K562 (cell line): ENCODE measurements around the gene CTIF. TPM values are rescaled to one million over a fixed set of nuclear protein-coding genes. Genes with fewer than 3 reads are reported as not detected.

Experiments
- ATAC-seq: fragments of 200-7000 bp; cut with Tn5 transposase; 3 replicates; pipeline ENCODE4 v1.9.1; 2020; ENCODE audit warnings: moderate library complexity
- BruUV-seq: library from RNA; stranded (reverse); fragments of 400-500 nt; replicated peaks from 2 replicates; lab custom pipeline; 2021; lab: Mats Ljungman, UMichigan
- CTCF ChIA-PET: fragments of 300-600 bp; formaldehyde crosslinking; extraction: SDS; loops from one replicate; lab custom pipeline; 2021; ENCODE audit warnings: low intra/inter-chr PET ratio; lab: Yijun Ruan, JAX
- POLR2A ChIA-PET: fragments of 300-600, 350-650 bp; sonication (Branson Sonifier 250); formaldehyde crosslinking; extraction: SDS; loops from one replicate; lab custom pipeline; 2021; ENCODE audit warnings: antibody characterized with exemption, inconsistent platforms; lab: Yijun Ruan, JAX
- DNase-seq, 4 experiments: peaks; one replicate each; pipeline versions ENCODE4 v3.0.0 to v3.0.0-alpha.2; 2011 to 2018; ENCODE audit warnings: low spot score in 3 of 4, mixed read lengths in 3 of 4; ENCODE audit errors: extremely low read depth in 1 of 4
- FAIRE-seq: peaks from 2 replicates; lab custom pipeline; 2011; peaks lifted over from hg19 to GRCh38; lab: Jason Lieb, UNC
- H2AFZ ChIP-seq: 2 replicates; pipeline ENCODE4 v1.6.0; 2011; ENCODE audit warnings: low read depth, low read length, control low read depth, inconsistent platforms
- H3K27ac ChIP-seq: fragments of 200-600 bp; 3 replicates; pipeline ENCODE4 v1.8.0; 2011; ENCODE audit warnings: low read depth, mild to moderate bottlenecking, control low read depth, inconsistent platforms, low read length, moderate library complexity, mixed read lengths; ENCODE audit errors: extremely low read depth
- H3K27me3 ChIP-seq, 2 experiments: fragments of 300-600 bp in 1 of 2; 2 replicates in 1 of 2; 3 replicates in 1 of 2; pipeline versions ENCODE4 v1.6.0 to v1.8.0; 2011; ENCODE audit warnings: inconsistent platforms in 2 of 2, low read length in 2 of 2, mild to moderate bottlenecking in 1 of 2, mixed read lengths in 1 of 2, moderate library complexity in 1 of 2; ENCODE audit not compliant: control insufficient read depth in 2 of 2, insufficient read depth in 2 of 2
- H3K36me3 ChIP-seq: fragments of 300-600 bp; 3 replicates; pipeline ENCODE4 v1.8.0; 2011; ENCODE audit warnings: mild to moderate bottlenecking, low read length, inconsistent platforms; ENCODE audit not compliant: control insufficient read depth, insufficient read depth
- H3K4me1 ChIP-seq, 2 experiments: fragments of 200-600 bp in 1 of 2; replicated peaks in 1 of 2; 2 replicates in 1 of 2; 3 replicates in 1 of 2; pipeline versions ENCODE4 v1.5.1 to v1.8.0; 2011; ENCODE audit warnings: inconsistent platforms in 2 of 2, low read length in 2 of 2, mild to moderate bottlenecking in 1 of 2, mixed read lengths in 1 of 2, moderate library complexity in 1 of 2; ENCODE audit not compliant: control insufficient read depth in 2 of 2, insufficient read depth in 2 of 2
- H3K4me2 ChIP-seq: 2 replicates; pipeline ENCODE4 v1.6.1; 2011; ENCODE audit warnings: low read length, control low read depth, inconsistent platforms, mixed read lengths; ENCODE audit not compliant: insufficient read depth
- H3K4me3 ChIP-seq: fragments of 200-600 bp; sonication (generic), shearing (Covaris generic); 2 replicates; pipeline ENCODE4 v1.5.1; 2016; ENCODE audit warnings: control low read depth, inconsistent platforms
- H3K79me2 ChIP-seq: fragments of 200-600 bp; 3 replicates; pipeline ENCODE4 v1.8.0; 2011; ENCODE audit warnings: low read length, inconsistent platforms; ENCODE audit not compliant: control insufficient read depth, insufficient read depth
- H3K9ac ChIP-seq, 2 experiments: 2 replicates each; pipeline versions ENCODE4 v1.6.0 to v1.6.1; 2011; ENCODE audit warnings: low read depth in 2 of 2, low read length in 2 of 2, control low read depth in 1 of 2, inconsistent platforms in 1 of 2, mild to moderate bottlenecking in 1 of 2, mixed read lengths in 1 of 2; ENCODE audit not compliant: insufficient read depth in 1 of 2
- H3K9me1 ChIP-seq: one replicate; pipeline ENCODE4 v1.6.0; 2011; ENCODE audit warnings: inconsistent platforms, mild to moderate bottlenecking, low read length, moderate library complexity; ENCODE audit not compliant: control insufficient read depth, insufficient read depth
- H3K9me3 ChIP-seq: replicated peaks from 2 replicates; pipeline ENCODE4 v1.5.1; 2011; ENCODE audit warnings: low read depth, low read length, inconsistent platforms; ENCODE audit not compliant: control insufficient read depth, insufficient read depth
- H4K20me1 ChIP-seq: replicated peaks from 2 replicates; pipeline ENCODE4 v1.6.1; 2011; ENCODE audit warnings: low read length, inconsistent platforms, mixed read lengths; ENCODE audit not compliant: control insufficient read depth, insufficient read depth
- CHD7 ChIP-seq: fragments of 200-600 bp; sonication (generic); IDR thresholded peaks from one replicate; pipeline ENCODE4 v1.6.1; 2012; ENCODE audit warnings: mild to moderate bottlenecking, low read depth, low read length, inconsistent platforms
- HDGF ChIP-seq: fragments of 450-650 bp; IDR thresholded peaks from 2 replicates; pipeline ENCODE4 v1.6.1; 2016
- MYBL2 ChIP-seq, 2 experiments: fragments of 450-650 bp in 1 of 2; sonication (generic) in 1 of 2; formaldehyde crosslinking in 1 of 2; IDR thresholded peaks; 2 replicates each; pipeline versions ENCODE4 v1.6.1 to v1.8.1; 2017 to 2022; ENCODE audit warnings: borderline replicate concordance in 1 of 2, inconsistent platforms in 1 of 2, low read depth in 1 of 2, mild to moderate bottlenecking in 1 of 2, missing genetic modification reagents in 1 of 2, moderate library complexity in 1 of 2
- NKRF ChIP-seq: fragments of 450-650 bp; IDR thresholded peaks from 2 replicates; pipeline ENCODE4 v1.6.1; 2016; ENCODE audit warnings: borderline replicate concordance
- RFX7 ChIP-seq: fragments of 250-450 bp; sonication (Bioruptor Pico); IDR thresholded peaks from 2 replicates; pipeline ENCODE4 v1.5.1; 2021; ENCODE audit warnings: mild to moderate bottlenecking
- THRA ChIP-seq: fragments of 450-650 bp; IDR thresholded peaks from 2 replicates; pipeline ENCODE4 v1.6.1; 2017; ENCODE audit warnings: mild to moderate bottlenecking, moderate library complexity
- WGBS: fragments of 100-300 bp; shearing (Covaris generic); methylation state at CpG from one replicate; pipeline ENCODE4 v1.1.6; 2016; ENCODE audit warnings: low coverage, mixed read lengths; ENCODE audit not compliant: insufficient coverage; ENCODE audit errors: missing lambda C conversion rate; 5-methylcytosine and 5-hydroxymethylcytosine counted together
- in situ Hi-C: fragments of 300-500 bp; cut with MboI; formaldehyde crosslinking; loops from 4 replicates; pipeline ENCODE4 v1.15.0; 2018; ENCODE audit warnings: inconsistent platforms, mixed read lengths
- intact Hi-C: fragments of 100-400 bp; cut with micrococcal nuclease; formaldehyde crosslinking; loops from 2 replicates; pipeline ENCODE4 v1.14.2; 2022
- polyA plus RNA-seq, 8 experiments: library from polyadenylated mRNA; depleted of rRNA in 4 of 8; stranded (reverse) in 5 of 8; unstranded in 3 of 8; fragments of >200 nt; fragmentation: Nextera tagmentation in 2 of 8; fragmentation: Illumina TruSeq in 1 of 8; extraction: Ambion mirVana in 2 of 8; extraction: Trizol in 1 of 8; gene quantifications; 2 replicates each; pipeline versions ENCODE4 v1.2.1 to v1.2.3, GENCODE V29; 2011 to 2014; ENCODE audit warnings: inconsistent platforms in 1 of 8, missing spikeins in 1 of 8
- total RNA-seq, 7 experiments: library from RNA; depleted of rRNA in 6 of 7; stranded (reverse); fragments of >200 nt in 6 of 7; fragmentation: Illumina TruSeq in 2 of 7; extraction: Trizol in 2 of 7; gene quantifications; 2 replicates each; pipeline versions ENCODE4 v1.2.1 to v1.2.3, GENCODE V29; 2011 to 2021; ENCODE audit warnings: low replicate concordance in 1 of 7

Gene CTIF
- total and polyA plus RNA-seq, 9 of the 15 experiments (the other 6 are each of a cell fraction or from before 2014, with no cell fraction given), result 0.17 to 11.5 (median 2.2) TPM

- H4K20me1 ChIP-seq, result no peaks in the 10 kb centered on the region
- no peaks in the 10 kb centered on the region for H3K27me3 ChIP-seq
- BruUV-seq, result no TSS peak
- ChIA-PET CTCF (no interaction called here), POLR2A (no interaction called here)
- no peaks in the 10 kb centered on the region for H3K9me3 ChIP-seq
- H3K9ac ChIP-seq, result no peak overlapping the region
- peaks cover 0 to 10% of the 10 kb centered on the region in 2 experiments; a peak in 3 of 5 replicates for H3K4me1 ChIP-seq
- no peak overlapping the region for H3K4me2 ChIP-seq
- H3K79me2 ChIP-seq, result no peaks in the 10 kb centered on the region
- no peaks in the 10 kb centered on the region for H3K9me1 ChIP-seq
- intact Hi-C loops, result no loop called here
- WGBS, result 34% methylated on average over 5 of the region's 5 CpGs
- H2AFZ ChIP-seq, result no peak overlapping the region
- H3K27ac ChIP-seq, result no peak overlapping the region
- no peak for ATAC-seq
- H3K4me3 ChIP-seq, result no peak overlapping the region
- in situ Hi-C loops, result no loop called here
- no peaks in the 10 kb centered on the region for H3K36me3 ChIP-seq
- no peak for FAIRE-seq
- DNase-seq, result no peak
- TF ChIP-seq HDGF (no peak), NKRF (no peak), RFX7 (CRISPR knock-in tag) (no peak), CHD7 (no peak), THRA (no peak), MYBL2 (IDR thresholded peaks at IDR 0.05; ENCODE audit: low read depth) (no peak), MYBL2 (CRISPR knock-in tag; IDR thresholded peaks at IDR 0.05; ENCODE audit: borderline replicate concordance) (no peak)
Measured at GRCh38 chr18:48597110-48597509, 58.3 kb downstream of the CTIF start.
